ENCODE data around the gene TRAF3.
A peak's percentile ranks its signal among the peaks of the same experiment; 100 is the strongest.
"Not testable (repeated sequence)": the region's sequence is repeated elsewhere in the genome, so short reads cannot be mapped to it uniquely, and the experiment has no call there.

Gene TRAF3

DNA sequence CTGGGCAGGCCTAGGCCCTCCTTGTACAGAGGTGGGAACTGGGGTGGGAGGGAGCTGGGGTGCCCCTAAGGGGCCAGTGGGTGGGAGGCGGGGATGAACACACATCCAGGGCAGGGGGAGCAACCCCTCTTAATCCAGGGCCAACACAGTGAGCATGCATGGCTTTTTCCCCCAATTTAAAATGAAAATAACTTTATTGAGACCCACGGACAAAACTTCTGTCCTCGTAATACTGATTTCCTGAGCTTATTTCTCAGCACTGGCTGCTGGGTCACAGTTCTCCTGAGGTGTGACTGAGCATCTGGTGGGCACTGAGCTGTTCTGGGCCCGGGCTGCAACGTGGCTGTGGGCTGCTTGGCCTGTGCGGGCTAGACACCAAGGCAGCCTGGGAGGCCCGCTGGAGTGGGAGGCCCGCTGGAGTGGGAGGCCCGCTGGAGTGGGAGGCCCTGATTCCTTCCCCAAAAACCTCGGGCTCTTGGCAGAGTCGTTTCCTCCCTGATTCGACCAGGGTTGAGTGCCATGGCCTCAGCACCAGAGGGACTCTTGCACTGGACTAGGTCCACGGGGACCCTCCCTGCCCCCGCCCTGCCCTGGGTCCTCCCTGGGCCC, 24.9 kb upstream of the TRAF3 start:
- DNase-seq: no peak

DNA sequence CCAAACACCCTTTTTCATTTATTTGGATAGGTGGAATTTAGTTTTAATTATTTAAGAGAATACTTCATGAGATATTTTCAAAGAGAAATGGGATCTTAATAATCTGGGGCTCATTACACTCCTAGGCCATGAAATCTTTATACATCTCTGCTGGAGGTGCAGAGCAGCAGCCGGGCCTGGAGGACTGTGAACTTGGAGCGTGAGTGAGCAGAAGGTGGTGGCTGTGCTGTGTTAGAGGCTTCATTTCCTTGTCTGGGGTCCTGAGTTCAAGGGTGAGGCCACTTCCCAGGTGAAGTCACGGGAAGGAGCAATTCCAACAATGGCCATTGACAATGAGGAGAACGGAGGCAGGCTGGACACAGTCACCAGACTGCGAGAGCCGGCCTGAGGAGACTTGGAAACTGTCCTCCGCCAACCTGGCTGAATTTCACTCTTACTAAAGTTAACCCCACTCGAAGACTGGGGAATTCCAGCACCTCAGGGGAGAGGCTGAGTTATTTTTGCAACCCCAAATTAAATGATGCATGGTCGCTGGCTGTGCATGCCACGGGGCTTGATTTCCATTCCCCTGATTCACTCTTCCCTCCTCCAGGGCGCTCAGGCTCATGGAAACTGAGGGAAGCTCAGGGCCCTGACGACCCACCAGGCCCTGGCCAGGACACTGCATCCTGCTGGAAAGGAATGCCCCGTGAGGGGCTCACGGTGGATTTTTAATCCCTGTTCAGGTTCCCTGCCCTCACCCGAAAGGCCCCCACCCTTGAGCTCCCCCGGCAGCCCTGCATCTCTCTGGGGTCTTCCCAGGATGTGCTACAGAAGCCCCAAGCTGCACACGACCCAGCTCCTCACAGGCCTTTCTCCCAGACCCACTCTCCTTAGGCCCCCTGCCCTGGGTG, 22.6 kb upstream of the TRAF3 start:
- no peak for DNase-seq

DNA sequence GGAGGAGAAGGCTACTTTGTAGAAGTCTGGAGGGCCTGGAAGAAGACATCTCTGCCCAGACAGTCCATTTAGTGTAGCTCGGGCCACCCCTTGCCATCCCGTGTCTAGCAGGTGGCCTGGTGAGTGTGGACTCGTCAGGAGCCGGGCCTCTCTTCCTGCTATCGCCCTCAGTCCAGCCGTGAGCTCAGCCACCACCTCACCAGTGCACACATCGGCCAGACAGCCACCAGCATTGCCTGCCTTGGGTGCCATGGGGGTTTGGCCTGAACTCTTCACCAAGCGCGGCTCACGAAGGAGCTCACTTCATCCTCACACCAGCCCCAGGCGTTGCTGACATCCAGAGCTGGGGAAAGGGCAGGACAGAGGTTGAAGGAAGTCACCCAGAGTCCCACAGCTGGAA, 19.6 kb upstream of the TRAF3 start:
- DNase-seq: no peak

DNA sequence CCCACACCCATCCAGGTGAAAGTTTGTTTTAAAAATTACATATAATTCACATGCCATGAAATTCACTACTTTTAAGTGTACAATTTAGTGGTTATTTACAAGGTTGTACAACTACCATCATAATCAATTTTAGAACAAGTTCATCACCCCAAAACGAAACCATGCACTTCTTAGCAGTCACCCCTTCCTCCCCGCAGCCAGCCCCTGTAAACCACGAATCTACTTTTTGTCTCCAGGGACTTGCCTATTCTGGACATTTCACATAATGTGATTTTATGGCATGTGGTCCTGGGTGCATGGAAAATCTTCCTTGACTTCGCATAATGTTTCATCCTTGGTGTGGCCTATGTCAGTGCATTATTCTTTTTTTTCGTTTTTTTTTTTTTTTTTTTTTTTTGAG, 19.2 kb upstream of the TRAF3 start:
- DNase-seq: no peak

DNA sequence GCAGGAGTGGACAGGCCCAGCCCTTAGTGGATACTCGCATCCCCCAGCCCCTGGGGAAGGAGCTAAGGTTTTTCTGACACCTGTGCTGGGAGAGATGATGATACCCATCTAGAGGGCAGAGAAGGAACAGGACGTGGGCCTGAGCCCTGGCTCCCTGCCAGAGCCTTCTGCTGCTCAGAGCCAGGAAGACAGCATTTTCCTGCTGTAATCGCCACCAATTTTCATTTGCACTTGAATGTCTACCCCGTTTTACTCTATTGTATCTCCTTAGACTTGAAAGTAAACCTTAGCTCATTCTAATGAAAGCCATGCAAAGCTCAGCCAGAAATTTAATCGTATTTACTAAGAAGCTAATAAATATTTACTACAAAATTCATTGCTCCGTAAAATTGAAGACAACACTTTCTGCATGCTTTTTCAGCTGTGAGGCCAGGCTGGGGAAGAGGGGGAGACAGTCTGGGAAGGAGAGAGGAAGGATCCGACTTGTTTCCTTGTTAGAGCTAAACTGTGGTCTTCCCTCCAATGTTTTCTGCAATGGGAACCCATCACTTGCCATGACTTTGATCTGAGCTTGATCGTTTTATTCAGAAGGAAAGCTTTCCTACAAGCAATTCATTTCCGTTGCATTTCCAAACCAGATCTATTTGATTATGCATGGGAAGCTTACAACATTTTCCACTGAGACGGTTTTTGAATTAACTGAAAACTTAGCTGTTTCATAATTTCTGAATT, 17.6 kb upstream of the TRAF3 start:
- DNase-seq: peak; percentile 17

DNA sequence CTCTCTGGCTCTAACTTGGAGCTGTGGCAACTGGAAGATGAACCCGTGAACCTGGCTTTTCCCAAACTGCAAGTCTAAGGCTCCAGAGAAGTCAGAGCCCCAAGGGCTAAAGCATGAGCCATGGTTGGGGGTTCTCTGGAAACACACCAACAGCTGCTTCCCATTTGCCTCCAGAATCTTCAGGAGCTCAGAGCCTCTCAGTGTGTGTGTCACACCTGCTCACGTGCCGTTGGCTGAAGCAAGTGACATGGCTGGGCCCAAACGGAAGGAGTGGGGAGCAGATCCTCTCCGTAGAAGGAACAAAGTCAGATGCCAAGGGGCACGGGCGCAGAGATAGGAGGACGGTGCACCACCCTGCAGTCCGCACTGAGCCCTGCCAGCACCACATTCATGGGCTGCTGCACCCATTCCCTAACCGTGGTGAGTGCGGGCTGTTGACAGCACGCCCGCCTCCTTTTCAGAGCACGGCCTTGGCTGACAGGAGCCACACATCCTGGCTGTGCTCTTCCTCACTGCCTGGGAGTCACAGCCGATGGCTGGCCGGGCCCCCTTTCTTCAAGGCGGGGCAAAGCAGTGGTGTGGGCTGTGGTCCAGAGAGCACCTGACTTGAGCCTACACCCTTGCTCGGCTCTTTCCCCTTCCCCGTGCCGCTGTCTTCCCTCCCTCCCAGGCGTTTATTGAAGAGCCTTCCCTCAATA, 16.6 kb upstream of the TRAF3 start:
- DNase-seq: no peak

DNA sequence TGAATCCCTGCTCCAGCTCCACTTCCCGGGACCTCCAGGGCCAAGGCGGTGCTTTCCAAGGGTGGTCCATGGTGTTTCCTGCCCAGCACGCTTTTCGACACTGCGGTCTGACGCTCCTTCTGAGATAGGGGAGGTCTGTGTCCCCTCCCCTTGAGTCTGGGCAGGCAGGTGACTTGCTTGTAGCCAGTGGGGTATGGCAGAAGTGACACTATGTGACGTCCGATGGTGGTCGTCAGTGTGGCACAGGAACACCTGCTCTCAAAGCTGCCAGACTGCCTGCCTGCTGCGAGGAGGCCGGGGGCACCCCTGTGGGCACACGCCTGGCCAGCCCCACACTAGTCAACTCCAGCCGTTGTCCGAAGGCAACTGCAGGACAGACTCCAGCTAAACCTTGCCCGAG, 16.0 kb upstream of the TRAF3 start:
- DNase-seq: no peak

DNA sequence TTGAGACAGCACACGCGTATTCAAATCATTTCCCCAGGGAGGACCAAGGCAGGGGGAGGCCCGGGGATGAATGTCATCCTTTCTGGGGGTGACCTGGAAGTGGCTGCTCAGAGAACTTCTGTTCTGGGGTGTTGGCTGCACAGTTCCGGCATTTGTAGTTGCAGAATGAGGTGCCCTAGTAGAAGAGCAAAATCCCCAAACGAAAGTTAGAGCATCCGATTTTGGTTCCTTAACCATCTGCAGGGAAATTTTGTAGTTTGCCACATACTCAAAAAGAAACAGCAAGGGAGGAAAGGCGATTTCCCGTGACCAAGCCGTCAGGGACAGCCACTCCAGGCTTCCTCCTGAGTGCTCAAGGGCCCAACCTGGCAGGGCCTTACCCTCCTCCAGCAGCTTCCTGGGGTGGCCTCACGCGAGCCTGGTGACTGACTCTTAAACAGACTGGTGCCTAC, 13.0 kb upstream of the TRAF3 start:
- no peak for DNase-seq

DNA sequence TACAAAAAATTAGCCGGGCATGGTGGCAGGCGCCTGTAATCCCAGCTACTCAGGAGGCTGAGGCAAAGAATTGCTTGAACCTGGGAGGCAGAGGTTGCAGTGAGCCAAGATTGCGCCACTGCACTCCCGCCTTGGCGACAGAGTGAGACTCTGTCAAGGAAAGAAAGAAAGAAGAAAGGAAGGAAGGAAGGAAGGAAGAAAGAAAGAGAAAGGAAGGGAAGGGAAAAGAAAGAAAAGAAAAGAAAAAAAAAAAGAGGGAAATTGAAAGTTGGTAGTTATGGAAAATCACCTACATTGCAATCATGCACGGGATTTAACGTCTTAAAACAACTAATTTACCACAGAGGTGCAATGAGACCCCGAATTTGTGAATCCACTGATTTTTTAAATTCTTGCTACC, 11.5 kb upstream of the TRAF3 start:
- not testable (repeated sequence) for DNase-seq

DNA sequence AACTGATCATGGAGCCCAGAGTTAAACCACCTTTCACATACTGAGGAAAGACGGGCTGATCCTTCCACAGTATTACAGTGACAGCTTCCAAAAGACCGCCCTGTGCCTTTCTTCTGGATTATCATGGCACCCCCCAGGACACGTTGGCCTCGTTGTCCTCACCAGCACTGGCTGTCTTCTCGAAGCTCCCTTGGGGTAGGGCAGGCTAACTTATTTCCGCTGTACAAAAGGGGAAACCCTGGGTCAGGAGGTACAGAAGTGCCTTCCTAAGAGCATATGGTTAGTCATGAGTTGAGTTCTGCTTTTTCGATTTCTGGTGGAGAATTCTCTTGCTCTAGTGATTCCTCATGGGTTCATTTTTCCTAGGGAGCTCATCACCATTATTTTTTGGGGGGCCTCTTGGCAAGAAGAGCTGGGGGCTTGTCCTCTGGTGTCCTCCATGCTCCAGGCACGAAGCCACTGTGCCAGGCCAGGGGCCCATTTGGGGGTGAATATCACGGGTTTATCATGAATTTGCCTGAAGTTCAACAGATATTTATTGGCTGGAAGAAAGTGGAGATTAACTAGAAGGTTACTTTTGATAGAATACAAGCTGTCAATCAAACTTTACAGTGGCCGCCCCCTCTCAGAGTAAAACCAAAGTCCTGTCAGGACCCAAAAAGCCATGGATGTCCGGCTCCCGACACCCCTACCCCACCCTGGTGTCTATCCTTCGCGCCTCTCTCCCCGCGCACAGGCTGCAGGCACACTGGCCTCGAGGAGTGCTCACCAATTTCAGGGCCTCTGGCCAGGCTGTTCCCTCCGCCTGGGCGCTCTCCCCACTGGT, 8.8 kb upstream of the TRAF3 start:
- no peak for DNase-seq

DNA sequence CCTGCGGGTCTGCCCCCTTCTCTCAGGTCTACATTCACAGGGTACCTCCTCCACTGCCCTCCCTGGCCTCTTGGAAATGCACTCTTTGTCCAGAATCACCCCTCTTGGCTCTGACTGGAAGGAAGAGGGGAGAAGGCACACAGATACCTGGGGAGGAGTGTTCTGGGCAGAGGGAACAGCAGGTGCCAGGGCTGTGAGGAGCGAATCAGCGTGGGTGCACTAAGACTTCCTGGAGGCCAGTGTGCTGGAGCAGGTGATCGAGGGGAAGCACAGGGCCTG, 8.3 kb upstream of the TRAF3 start:
- no peak for DNase-seq

DNA sequence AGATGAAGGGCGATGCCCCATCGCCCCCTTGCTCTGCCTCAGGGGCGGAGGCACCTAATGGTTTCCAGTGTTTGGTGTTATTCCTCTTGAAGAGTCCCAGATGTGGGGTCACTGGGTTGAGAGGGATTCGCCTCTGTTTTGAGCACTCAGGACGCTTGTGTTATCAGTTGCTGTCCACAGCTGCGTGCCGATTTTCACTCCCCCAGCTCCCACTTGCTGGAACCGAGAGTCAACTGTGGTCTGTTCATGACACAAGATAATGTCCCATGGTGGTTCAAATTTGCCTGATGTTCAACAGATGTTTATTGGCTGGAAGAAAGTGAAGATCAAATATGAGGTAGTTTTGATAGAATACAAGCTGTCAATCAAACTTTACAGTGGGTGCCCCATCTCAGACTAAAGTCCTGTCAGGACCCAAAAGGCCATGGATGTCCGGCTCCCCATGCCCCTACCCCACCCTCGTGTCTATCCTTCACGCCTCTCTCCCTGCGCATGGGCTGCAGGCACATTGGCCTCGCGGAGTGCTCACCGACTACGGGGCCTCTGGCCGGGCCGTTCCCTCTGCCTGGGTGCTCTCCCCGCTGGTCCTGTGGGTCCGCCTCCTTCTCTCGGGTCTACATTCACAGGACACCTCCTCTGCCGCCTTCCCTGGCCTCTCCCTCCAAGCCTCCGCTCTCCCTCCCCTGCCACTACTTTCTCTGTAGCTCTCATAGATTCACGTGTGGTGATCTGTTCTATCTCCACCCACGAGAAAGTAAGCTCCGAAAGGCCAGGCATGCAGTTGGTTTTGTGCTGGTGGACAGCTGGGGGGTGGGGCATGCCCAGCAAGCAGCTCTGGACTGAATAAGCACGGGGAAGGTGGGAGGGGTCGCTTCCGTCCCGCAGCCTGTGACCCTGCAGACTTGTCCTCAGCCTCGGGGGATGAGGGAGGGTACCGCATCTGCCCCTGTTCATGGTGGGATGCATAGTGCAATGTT, 6.8 kb upstream of the TRAF3 start:
- no peak for DNase-seq

DNA sequence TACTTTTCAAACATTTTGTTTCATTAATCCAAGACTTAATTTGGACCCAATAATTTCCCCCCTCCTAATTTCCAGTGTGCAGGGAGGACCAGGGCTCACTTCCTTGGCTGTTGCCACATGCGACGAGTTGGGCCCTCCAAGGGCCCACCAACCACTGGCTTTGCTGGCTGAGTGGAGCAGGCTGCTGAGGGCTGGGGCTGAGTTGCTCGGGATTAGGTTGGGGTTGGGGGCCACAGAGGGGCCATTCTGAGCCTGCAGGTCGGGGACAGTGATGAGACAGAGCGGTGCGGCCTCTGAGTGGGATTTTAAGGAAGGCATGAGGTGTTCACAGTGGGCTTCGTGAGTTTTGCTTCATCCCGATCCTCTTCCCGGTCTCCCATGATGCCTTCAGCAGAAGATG, 6.1 kb upstream of the TRAF3 start:
- no peak for DNase-seq

DNA sequence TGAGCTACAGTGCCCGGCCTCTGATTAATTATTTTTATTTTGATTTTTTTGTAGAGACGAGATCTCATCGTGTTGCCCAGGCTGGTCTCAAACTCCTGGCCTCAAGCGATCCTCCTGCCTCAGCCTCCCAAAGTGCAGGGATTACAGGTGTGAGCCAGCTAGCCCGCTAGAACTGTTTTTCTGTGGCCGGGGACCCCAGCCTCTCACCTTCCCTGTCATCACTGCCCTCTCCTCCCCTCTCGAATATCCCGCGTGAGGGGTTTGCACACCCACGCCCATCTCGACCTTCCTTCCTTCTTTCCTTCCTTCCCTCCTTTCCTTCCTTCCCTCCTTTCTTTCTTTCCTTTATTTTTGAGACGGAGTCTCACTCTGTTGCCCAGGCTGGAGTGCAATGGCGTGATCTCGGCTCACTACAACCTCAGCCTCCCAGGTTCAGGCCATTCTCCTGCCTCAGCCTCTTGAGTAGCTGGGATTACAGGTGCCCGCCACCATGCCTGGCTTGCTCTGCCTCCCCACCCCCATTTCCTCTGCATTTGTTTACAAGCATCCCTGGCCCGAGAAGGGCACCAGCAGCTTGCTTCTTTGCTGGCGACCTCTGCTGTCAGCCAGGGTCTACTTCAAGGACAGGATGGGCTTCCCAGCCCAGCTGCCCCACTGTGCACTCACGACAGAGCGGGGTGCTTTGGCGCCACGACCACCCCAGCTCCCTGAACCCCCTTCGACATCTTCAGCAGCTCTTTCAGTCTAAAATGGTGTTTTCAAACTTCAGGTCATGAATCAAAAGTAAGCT, 4.3 kb upstream of the TRAF3 start:
- peak; percentile 68 for DNase-seq

DNA sequence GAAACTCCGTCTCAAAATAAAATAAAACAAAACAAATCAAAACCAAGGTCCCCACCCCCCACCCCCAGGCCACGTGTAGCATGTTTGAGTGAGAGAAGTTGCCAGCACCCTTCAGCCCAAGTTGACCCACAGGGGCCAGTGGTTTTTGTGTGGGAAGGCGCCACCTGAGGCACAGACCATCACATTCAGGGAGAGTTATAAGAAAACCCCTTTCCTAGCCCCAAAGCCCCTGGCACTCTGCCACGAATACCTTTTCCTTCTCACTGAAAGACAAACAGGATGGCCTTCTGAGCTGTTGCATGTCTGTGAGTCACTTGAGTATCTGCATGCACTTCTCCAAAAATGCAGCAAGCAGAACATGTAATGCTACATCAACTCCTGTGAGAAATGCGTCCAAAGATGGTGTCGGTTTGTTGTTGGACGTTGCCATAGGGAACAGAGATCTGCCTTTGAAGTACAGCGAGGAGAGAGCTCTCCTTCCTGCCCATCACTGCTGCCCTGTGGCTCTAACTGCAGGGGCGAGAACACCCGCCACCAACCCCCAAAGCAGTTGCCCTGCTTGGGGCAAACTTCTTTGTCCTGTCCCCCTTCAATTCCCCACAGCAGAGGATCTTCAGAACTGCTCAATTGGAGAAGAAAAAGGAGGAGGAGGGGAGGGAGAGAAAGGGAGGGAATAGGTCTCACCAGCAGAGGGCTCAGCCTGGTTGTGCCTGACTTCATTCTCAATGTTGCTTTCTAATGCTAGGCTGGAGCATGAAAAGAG, 2.7 kb upstream of the TRAF3 start:
- DNase-seq: peak; percentile 78

DNA sequence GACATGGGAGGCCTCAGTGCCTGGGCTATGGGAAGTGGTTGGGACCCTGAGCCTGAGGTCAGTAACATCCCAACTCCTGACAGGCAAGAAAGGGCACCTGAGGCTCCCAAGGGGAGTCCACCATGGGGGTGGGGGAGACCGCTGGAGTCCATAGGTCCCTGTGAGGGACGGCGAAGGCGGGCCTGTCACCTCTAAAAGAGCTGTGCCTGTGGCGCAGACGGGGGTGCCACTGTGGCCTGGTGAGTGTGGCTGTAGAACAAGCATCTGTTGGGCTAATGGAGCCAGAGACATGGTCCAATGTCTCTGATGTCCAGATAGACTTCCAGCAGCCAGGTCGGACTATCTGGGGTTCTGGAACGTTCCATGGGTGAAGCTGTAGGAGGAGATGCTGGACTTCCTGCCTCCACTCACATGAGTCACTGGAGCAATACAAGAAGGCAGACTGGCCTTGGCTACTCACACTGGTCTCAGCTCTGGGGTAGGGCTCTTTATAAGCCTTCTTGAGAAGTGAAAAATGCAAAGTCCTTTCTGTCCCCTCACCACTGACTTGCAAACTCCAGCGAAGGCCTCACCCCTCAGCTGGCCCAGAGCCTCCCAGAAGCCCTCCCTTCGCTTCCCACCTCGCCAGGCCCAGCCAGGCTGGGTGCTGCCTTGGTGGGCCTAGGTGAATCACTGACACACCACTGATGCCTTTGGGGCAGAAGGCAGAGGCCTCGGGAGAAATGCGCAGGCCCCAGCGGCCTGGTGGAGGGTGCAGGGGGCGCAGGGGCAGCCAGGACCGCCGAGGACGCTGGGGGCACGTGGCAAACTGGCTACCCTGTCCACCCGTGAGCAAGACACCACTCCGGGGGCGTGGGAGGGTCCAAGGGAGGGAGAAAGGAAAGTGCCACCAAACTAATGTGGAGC, 1.1 kb upstream of the TRAF3 start:
- peak; percentile 53 for DNase-seq

DNA sequence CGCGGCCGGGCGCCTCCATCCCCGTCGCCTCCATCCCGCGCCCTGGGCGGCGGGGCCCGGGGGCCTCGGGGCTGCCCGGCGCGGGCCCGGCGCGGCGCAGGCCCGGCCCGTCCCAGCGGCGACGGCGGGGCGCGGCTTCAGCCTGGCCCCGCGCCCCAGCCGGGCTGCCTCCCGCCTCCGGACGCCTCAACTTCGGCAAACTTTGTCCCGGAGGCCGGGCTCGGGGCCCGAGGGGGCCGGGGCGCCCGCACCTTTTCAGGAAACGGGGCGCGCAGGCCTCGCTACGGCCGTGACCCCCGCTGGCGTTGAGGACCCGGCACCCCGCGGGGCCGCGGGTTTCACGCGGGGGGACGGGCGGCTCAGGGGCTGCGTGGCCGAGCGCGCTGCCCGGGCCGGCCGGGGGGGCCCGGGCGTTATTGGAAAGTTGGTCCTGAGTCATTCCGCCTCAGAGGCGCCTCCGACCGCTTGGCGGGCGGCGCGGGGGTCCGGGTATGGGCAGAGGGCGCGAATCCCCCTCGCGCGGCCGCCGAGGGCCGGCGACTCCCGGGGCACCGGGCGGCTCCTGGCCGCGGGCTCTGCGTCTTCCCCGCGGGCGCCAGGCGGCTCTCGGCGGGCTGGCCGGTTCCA, 575 bp downstream of the TRAF3 start:
- DNase-seq: no peak

All from DMS53 (cell line).